Skin of body (tissue), 2 donors: ENCODE data around the gene PEX14. TPM values are rescaled to one million over a fixed set of nuclear protein-coding genes. Genes with fewer than 3 reads are reported as not detected.

Experiments used
- DNase-seq: peaks from one replicate; lab custom pipeline; 2025; lab: John Stamatoyannopoulos, UW
- total RNA-seq: library from RNA; depleted of rRNA; stranded (reverse); fragments of >200 nt; gene quantifications from one replicate; pipeline ENCODE4 v1.2.3, GENCODE V29; 2014

The PEX14 gene
- total RNA-seq, 1 donor from 2014 or later = 9.6 TPM

GRCh38 chr1:10646347-10646861 is 171.7 kb downstream of the PEX14 start:
- no peak for DNase-seq

- no peak for DNase-seq
Measured at GRCh38 chr1:10647414-10648170, 172.8 kb downstream of the PEX14 start.

DNA sequence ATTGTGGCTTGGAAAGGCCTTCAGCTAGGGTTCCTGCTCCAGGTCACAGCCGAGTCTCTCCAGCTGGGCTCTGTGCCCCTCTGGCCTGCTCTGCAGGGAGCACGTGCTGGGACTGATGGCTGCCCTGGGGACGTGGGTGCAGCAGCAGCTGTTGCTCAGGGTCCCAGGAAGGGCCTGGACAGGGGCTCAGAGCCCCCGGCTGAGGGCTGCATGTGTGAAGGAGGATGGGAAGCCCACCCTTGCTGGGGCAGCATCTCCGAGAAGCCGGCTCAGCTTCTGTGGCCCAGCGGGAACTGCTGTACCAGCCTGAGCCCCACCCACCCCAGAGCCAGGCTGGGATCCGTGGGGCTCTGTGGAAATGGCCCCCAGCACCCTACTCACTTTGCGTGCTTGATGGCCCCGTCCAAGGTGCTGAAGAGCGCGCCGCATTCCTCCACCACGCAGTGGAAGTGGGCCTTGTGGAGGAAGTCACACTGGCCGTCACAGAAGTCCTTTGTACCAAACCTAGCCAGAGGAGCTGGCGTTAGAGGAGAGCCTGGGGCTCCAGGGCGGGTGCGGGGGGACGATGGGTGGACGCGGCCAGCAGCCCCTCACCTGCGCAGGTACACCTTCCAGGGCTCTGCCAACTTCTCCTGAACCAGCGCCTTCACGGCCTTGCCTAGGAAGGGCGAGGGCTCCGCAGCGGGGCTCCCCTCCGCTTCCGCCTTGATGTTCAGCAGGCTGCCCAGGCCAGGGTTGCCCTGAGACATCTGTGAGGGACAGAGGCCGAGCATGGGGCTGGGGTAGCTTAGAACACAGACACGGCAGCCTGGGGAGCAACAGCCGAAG is 174.2 kb downstream of the PEX14 start:
- DNase-seq = no peak

GRCh38 chr1:10649517-10650201 is 174.9 kb downstream of the PEX14 start:
- no peak for DNase-seq

- no peak for DNase-seq
Measured at GRCh38 chr1:10650556-10651388, 176.0 kb downstream of the PEX14 start.

DNA sequence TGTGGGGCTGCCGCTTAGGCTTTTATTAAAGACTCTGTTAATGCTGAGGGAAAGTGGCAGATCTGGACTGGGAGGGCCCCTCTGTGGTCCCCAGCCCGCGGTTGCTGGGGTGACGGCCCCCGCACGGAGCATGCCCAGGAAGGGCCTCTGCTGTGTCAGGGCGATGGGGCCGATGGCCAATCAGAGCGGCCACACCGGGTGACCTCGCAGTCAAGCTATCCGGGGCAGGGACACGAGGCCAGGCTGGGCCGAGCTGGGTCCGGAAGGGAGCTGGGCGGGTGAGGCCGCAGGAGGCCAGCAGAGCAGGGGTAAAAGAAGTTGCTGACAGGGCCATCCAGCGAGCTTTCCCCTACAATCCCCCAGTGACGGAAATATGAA is 176.6 kb downstream of the PEX14 start:
- DNase-seq = no peak

DNA sequence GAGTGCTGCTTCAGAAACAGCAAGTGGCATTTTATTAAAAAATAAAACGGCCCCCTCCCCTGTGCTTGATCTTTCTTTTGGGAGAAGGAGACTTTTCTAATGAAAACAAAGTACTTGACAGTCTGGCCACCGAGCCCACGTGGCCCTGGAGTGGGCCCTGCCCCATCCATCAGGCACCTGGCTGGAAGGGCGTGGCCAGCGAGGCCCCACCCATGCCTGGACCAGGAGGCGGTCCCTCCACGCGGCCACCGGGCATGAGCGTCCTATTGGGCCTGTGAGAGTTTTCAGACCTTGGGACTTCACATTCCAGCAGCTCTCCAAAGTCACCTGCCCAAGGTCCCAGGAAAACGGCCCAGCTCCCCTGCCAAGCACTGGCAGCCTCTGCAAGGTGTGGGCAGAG is 177.0 kb downstream of the PEX14 start:
- no peak for DNase-seq

GRCh38 chr1:10652626-10653025 is 177.9 kb downstream of the PEX14 start:
- no peak for DNase-seq

GRCh38 chr1:10653370-10654125 is 178.8 kb downstream of the PEX14 start:
- DNase-seq = no peak

DNA sequence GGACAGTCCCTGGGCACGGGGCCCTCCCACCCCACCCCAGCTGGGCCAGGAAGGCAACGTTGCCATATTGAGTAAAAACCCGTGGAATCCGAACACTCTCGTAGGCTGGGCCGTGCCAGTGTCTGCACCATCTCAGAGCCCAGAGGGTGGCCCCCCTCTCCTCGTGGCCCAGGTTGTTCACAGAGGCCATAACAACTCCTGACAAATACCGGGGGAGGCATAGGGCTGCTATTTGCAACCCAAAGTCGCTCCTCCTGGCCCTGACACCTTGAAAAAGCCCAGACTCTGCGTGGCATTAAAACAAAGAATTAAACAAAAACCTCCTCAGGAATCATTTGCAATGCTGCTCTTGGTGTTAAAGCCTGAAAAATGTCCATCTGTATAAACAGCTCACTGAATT is 180.3 kb downstream of the PEX14 start:
- no peak for DNase-seq

DNA sequence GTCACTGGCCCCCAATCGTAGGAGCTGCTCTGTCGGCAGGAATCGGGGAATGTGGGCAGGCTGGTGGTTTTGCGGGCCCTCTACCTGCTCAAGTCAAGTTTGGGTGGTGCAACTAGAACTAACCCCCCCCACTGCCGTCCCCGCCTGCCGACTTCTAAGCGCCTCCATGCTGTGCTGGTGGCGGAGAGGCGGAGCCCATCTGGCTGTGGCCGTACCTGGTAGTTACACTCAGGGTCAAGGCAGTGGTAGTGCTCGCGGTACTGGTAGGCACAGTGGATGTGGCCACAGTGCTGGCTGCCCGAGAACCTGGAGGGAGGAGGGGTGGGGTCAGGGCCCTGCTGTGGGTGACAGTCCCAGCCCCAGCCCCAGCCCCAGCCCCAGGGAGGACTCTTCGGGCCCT is 181.7 kb downstream of the PEX14 start:
- no peak for DNase-seq

GRCh38 chr1:10657088-10657847 is 182.5 kb downstream of the PEX14 start:
- no peak for DNase-seq

- no peak for DNase-seq
Measured at GRCh38 chr1:10658396-10659066, 183.8 kb downstream of the PEX14 start.

- DNase-seq = no peak
Measured at GRCh38 chr1:10659218-10659617, 184.5 kb downstream of the PEX14 start.

GRCh38 chr1:10659646-10660540 is 185.1 kb downstream of the PEX14 start:
- DNase-seq = no peak

GRCh38 chr1:10661453-10661852 is 186.7 kb downstream of the PEX14 start:
- no peak for DNase-seq

GRCh38 chr1:10662090-10662688 is 187.4 kb downstream of the PEX14 start:
- DNase-seq = no peak
